Common myeloid progenitor, CD34-positive (primary cell): ENCODE results near the gene SURF4.
"Not testable (repeated sequence)": the region's sequence is repeated elsewhere in the genome, so short reads cannot be mapped to it uniquely, and the experiment has no call there.

Experiments
- CTCF ChIA-PET: fragments of 350-600 bp; sonication (Branson Sonifier 250); formaldehyde crosslinking; loops from one replicate; lab custom pipeline; 2021; ENCODE audit warnings: antibody characterized with exemption; lab: Charles Lee
- POLR2A ChIA-PET: fragments of 350-600 bp; sonication (Branson Sonifier 250); formaldehyde crosslinking; loops from one replicate; lab custom pipeline; 2021; ENCODE audit warnings: antibody characterized with exemption; lab: Charles Lee
- DNase-seq, 3 donors: peaks; one replicate each; pipeline versions ENCODE4 v3.0.0 to v3.0.0-alpha.2; 2013
- H3K27ac ChIP-seq, 2 experiments: 1 replicate in 1 of 2; 2 replicates in 1 of 2; pipeline ENCODE4 v1.7.0; 2013; ENCODE audit warnings: inconsistent platforms in 2 of 2, low read length in 2 of 2, mild to moderate bottlenecking in 2 of 2, low read depth in 1 of 2, moderate library complexity in 1 of 2; ENCODE audit not compliant: severe bottlenecking in 2 of 2, insufficient read depth in 1 of 2, poor library complexity in 1 of 2
- H3K27me3 ChIP-seq, 5 experiments: replicated peaks in 2 of 5; 1 replicate in 3 of 5; 2 replicates in 2 of 5; pipeline versions ENCODE4 v1.6.1 to v1.7.0; 2013; ENCODE audit warnings: low read length in 4 of 5, mild to moderate bottlenecking in 2 of 5, moderate library complexity in 2 of 5, inconsistent platforms in 1 of 5; ENCODE audit not compliant: insufficient read depth in 5 of 5, control insufficient read depth in 4 of 5
- H3K36me3 ChIP-seq, 4 experiments: 1 replicate in 2 of 4; 2 replicates in 2 of 4; pipeline versions ENCODE4 v1.6.1 to v1.7.0; 2013; ENCODE audit warnings: low read length in 3 of 4, control low read depth in 1 of 4, mild to moderate bottlenecking in 1 of 4; ENCODE audit not compliant: control insufficient read depth in 4 of 4, insufficient read depth in 4 of 4
- H3K4me1 ChIP-seq, 4 experiments: 1 replicate in 3 of 4; 2 replicates in 1 of 4; pipeline versions ENCODE4 v1.6.1 to v1.7.1; 2013; ENCODE audit warnings: low read length in 3 of 4, mild to moderate bottlenecking in 3 of 4, control low read depth in 1 of 4, inconsistent platforms in 1 of 4, moderate library complexity in 1 of 4; ENCODE audit not compliant: control insufficient read depth in 4 of 4, insufficient read depth in 4 of 4; ENCODE audit errors: control extremely low read depth in 1 of 4
- H3K4me3 ChIP-seq, 7 experiments: 1 replicate in 4 of 7; 2 replicates in 3 of 7; pipeline versions ENCODE4 v1.5.1 to v1.7.0; 2013; ENCODE audit warnings: mild to moderate bottlenecking in 7 of 7, low read length in 6 of 7, moderate library complexity in 6 of 7, inconsistent platforms in 2 of 7, low read depth in 2 of 7, control low read depth in 1 of 7; ENCODE audit not compliant: insufficient read depth in 4 of 7, control insufficient read depth in 1 of 7; ENCODE audit errors: extremely low read depth in 1 of 7
- H3K9me3 ChIP-seq, 5 experiments: 1 replicate in 4 of 5; 2 replicates in 1 of 5; pipeline versions ENCODE4 v1.6.1 to v1.7.1; 2013; ENCODE audit warnings: low read length in 4 of 5, mild to moderate bottlenecking in 2 of 5, inconsistent platforms in 1 of 5, low read depth in 1 of 5, moderate library complexity in 1 of 5; ENCODE audit not compliant: control insufficient read depth in 4 of 5, insufficient read depth in 2 of 5; ENCODE audit errors: control extremely low read depth in 1 of 5
- WGBS: methylation state at CpG from one replicate; pipeline ENCODE4 v1.1.5; 2013; ENCODE audit not compliant: insufficient coverage; 5-methylcytosine and 5-hydroxymethylcytosine counted together

The SURF4 gene

GRCh38 chr9:133321411-133321935, 54.4 kb downstream of the SURF4 start:
- H3K4me3 ChIP-seq: no peak overlapping the region
- no peaks in the 10 kb centered on the region for H3K27me3 ChIP-seq
- no peaks in the 10 kb centered on the region for H3K4me1 ChIP-seq
- WGBS: 100% methylated on average over 5 of the region's 13 CpGs
- H3K36me3 ChIP-seq: no peaks in the 10 kb centered on the region
- no peak overlapping the region for H3K27ac ChIP-seq
- CTCF ChIA-PET: interaction anchor here (0.9 to 1.7 kb wide), 2 partner anchors 134 to 135 kb away, joined by 3 to 4 read pairs; no protein-coding TSS in a partner anchor
- POLR2A ChIA-PET: no interaction called here
- no peak for DNase-seq
- H3K9me3 ChIP-seq: no peaks in the 10 kb centered on the region

- Histone ChIP-seq H3K9me3 (no peaks in the 10 kb centered on the region), H3K27me3 (no peaks in the 10 kb centered on the region), H3K4me3 (no peak overlapping the region), H3K36me3 (no peaks in the 10 kb centered on the region), H3K4me1 (no peaks in the 10 kb centered on the region), H3K27ac (no peak overlapping the region)
- WGBS: 95% methylated on average over 13 of the region's 13 CpGs
- no peak for DNase-seq
- ChIA-PET CTCF (interaction anchor here (0.6 to 1.7 kb wide), 3 partner anchors 9 to 133 kb away, joined by 3 to 4 read pairs (median 3); no protein-coding TSS in a partner anchor), POLR2A (no interaction called here)
Observed at GRCh38 chr9:133320421-133320881, 55.4 kb downstream of the SURF4 start.

- H3K27ac ChIP-seq, CTCF ChIA-PET, H3K36me3 ChIP-seq, H3K4me1 ChIP-seq, POLR2A ChIA-PET, DNase-seq, H3K9me3 ChIP-seq, H3K4me3 ChIP-seq, H3K27me3 ChIP-seq: not testable (repeated sequence)
- WGBS: 100% methylated on average over 3 of the region's 13 CpGs
Observed at GRCh38 chr9:133317551-133317950, 58.3 kb downstream of the SURF4 start.

GRCh38 chr9:133315997-133316396, 59.9 kb downstream of the SURF4 start:
- H3K27me3 ChIP-seq: no peaks in the 10 kb centered on the region
- WGBS: no CpG with 5 or more reads among the region's 2 CpGs
- no peak overlapping the region for H3K27ac ChIP-seq
- H3K36me3 ChIP-seq: no peaks in the 10 kb centered on the region
- ChIA-PET POLR2A (no interaction called here), CTCF (no interaction called here)
- H3K9me3 ChIP-seq: no peaks in the 10 kb centered on the region
- no peaks in the 10 kb centered on the region for H3K4me1 ChIP-seq
- H3K4me3 ChIP-seq: no peak overlapping the region
- DNase-seq: no peak
